Activated naive CD8-positive, alpha-beta T cell treated with anti-CD3 and anti-CD28 coated beads, Interleukin-2, amount 50 U/mL, for 24 hours (primary cell): ENCODE data around the gene RGMA.
A peak's percentile ranks its signal among the peaks of the same experiment; 100 is the strongest.
"Not testable (repeated sequence)": the region's sequence is repeated elsewhere in the genome, so short reads cannot be mapped to it uniquely, and the experiment has no call there.

Experiments
- ATAC-seq: fragments of 150-1000 bp; cut with Tn5 transposase; one replicate; pipeline ENCODE4 v1.10.0; 2021
- DNase-seq: peaks from one replicate; pipeline ENCODE4 v3.0.0; 2021
- H3K27ac Mint-ChIP-seq: one replicate; pipeline ENCODE4 v1.8.0; 2021; ENCODE audit warnings: mild to moderate bottlenecking, mixed read lengths
- H3K27me3 Mint-ChIP-seq: one replicate; pipeline ENCODE4 v1.8.0; 2021; ENCODE audit warnings: mixed read lengths
- H3K36me3 Mint-ChIP-seq: one replicate; pipeline ENCODE4 v1.8.0; 2021; ENCODE audit warnings: low read depth, mixed read lengths
- H3K4me1 Mint-ChIP-seq: one replicate; pipeline ENCODE4 v1.8.0; 2021; ENCODE audit warnings: mixed read lengths
- H3K4me3 Mint-ChIP-seq: one replicate; pipeline ENCODE4 v1.8.0; 2021; ENCODE audit warnings: mild to moderate bottlenecking, moderate library complexity, mixed read lengths
- H3K9me3 Mint-ChIP-seq: one replicate; pipeline ENCODE4 v1.8.0; 2021; ENCODE audit warnings: mixed read lengths

RGMA gene

DNA sequence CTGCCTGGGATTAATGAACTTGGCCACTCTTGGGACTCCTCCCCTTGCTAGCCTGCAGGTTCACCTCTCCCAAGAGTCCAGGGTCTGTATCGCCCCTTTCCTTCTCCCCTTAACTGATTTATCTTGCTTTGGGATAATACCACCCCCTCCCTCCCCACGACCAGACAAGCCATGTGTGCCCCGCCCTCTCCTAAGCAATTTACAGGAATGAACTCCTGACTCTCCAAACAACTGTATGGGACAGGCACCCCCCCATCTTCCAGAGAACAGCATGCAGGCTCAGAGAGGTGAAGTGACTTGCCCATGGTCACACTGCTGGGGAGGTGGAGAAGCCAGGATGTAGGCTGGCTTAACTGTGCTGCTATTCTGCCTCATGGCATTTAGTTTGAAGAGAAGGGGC, 46.8 kb downstream of the RGMA start:
- peaks cover 8% of the 10 kb centered on the region for H3K9me3 Mint-ChIP-seq
- no peak for ATAC-seq
- H3K27me3 Mint-ChIP-seq: no peaks in the 10 kb centered on the region
- peaks cover 2% of the 10 kb centered on the region for H3K4me1 Mint-ChIP-seq
- no peak for DNase-seq
- no peak overlapping the region for H3K27ac Mint-ChIP-seq
- no peak overlapping the region for H3K4me3 Mint-ChIP-seq
- no peaks in the 10 kb centered on the region for H3K36me3 Mint-ChIP-seq

GRCh38 chr15:93041159-93041547, 47.9 kb downstream of the RGMA start:
- Mint-ChIP-seq H3K9me3 (peaks cover 4% of the 10 kb centered on the region), H3K36me3 (no peaks in the 10 kb centered on the region), H3K27ac (no peak overlapping the region), H3K4me3 (no peak overlapping the region), H3K4me1 (peaks cover 2% of the 10 kb centered on the region), H3K27me3 (no peaks in the 10 kb centered on the region)
- DNase-seq: no peak
- ATAC-seq: no peak

GRCh38 chr15:93040288-93041158, 48.5 kb downstream of the RGMA start:
- Mint-ChIP-seq H3K4me1 (peaks cover 7% of the 10 kb centered on the region), H3K27ac (no peak overlapping the region), H3K4me3 (no peak overlapping the region), H3K9me3 (no peaks in the 10 kb centered on the region), H3K36me3 (no peaks in the 10 kb centered on the region), H3K27me3 (peaks cover 2% of the 10 kb centered on the region)
- DNase-seq (no peak), ATAC-seq (no peak)

- not testable (repeated sequence) for ATAC-seq
Observed at GRCh38 chr15:93039562-93040287, 49.3 kb downstream of the RGMA start.

GRCh38 chr15:93037820-93038705, 50.9 kb downstream of the RGMA start:
- no peak overlapping the region for H3K27ac Mint-ChIP-seq
- no peak for ATAC-seq

More at GRCh38 chr15:93039562-93040287, 49.3 kb downstream of the RGMA start:
- H3K27ac Mint-ChIP-seq, H3K4me1 Mint-ChIP-seq, H3K9me3 Mint-ChIP-seq, H3K36me3 Mint-ChIP-seq, H3K4me3 Mint-ChIP-seq, DNase-seq, H3K27me3 Mint-ChIP-seq: not testable (repeated sequence)

GRCh38 chr15:93036951-93037819, 51.8 kb downstream of the RGMA start:
- H3K4me1 Mint-ChIP-seq: peaks cover 7% of the 10 kb centered on the region
- H3K9me3 Mint-ChIP-seq: no peaks in the 10 kb centered on the region
- peaks cover 2% of the 10 kb centered on the region for H3K27me3 Mint-ChIP-seq
- H3K36me3 Mint-ChIP-seq: no peaks in the 10 kb centered on the region
- DNase-seq (no peak), ATAC-seq (no peak)
- no peak overlapping the region for H3K27ac Mint-ChIP-seq
- H3K4me3 Mint-ChIP-seq: no peak overlapping the region

More at GRCh38 chr15:93037820-93038705, 50.9 kb downstream of the RGMA start:
- H3K4me1 Mint-ChIP-seq: peaks cover 7% of the 10 kb centered on the region
- no peak for DNase-seq
- H3K27me3 Mint-ChIP-seq: peaks cover 2% of the 10 kb centered on the region
- H3K36me3 Mint-ChIP-seq: no peaks in the 10 kb centered on the region
- no peak overlapping the region for H3K4me3 Mint-ChIP-seq
- H3K9me3 Mint-ChIP-seq: no peaks in the 10 kb centered on the region

- ATAC-seq: peak; percentile 77
- no peaks in the 10 kb centered on the region for H3K36me3 Mint-ChIP-seq
- H3K27ac Mint-ChIP-seq: no peak overlapping the region
- H3K4me1 Mint-ChIP-seq: peaks cover 7% of the 10 kb centered on the region
- peaks cover 2% of the 10 kb centered on the region for H3K27me3 Mint-ChIP-seq
- peak overlapping the region; percentile 19 for H3K4me3 Mint-ChIP-seq
- H3K9me3 Mint-ChIP-seq: no peaks in the 10 kb centered on the region
- peak; percentile 41 for DNase-seq
Observed at GRCh38 chr15:93035953-93036810, 52.8 kb downstream of the RGMA start.

DNA sequence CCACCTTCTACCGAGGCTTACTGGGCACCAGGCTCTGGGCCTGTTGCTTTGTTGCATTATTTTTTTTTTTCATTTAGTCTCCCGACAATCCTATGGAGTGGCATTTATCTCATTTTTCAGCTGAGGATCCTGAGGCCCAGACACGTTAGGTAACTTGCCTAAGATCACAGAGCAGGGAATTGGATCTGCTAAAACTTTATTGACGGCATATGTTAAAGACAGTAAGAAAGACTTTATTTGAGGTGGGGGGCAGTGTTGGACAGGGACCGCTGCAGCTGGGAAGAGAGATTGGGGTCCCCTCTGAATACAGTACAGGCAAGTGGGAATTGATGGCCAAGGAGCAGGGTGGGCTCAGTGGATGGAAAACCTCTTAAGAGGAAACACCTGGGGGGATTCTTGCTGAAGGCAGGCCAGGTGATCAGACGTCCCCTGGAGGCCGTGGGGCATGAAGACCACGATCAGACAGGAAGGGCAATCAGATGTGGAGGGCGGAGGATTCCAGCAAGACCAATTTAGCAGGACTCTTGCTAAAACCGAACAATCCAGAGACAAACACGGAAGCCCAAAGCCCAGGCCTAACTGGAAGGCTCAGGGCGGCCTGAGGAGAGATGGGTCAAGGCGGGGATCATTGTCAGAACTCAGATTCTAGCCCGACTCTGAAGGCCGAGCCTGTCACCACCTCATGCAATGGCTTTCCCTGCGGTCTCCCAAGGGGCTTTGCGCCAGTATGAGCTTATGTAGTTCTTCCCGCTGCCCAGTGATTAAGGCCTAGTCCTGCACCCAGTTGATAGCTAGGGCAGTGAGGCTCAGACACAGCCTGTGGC, 53.7 kb downstream of the RGMA start:
- DNase-seq (no peak), ATAC-seq (no peak)
- H3K4me3 Mint-ChIP-seq: no peak overlapping the region
- peaks cover 2% of the 10 kb centered on the region for H3K27me3 Mint-ChIP-seq
- H3K9me3 Mint-ChIP-seq: no peaks in the 10 kb centered on the region
- H3K27ac Mint-ChIP-seq: no peak overlapping the region
- peaks cover 11% of the 10 kb centered on the region for H3K4me1 Mint-ChIP-seq
- H3K36me3 Mint-ChIP-seq: no peaks in the 10 kb centered on the region

DNA sequence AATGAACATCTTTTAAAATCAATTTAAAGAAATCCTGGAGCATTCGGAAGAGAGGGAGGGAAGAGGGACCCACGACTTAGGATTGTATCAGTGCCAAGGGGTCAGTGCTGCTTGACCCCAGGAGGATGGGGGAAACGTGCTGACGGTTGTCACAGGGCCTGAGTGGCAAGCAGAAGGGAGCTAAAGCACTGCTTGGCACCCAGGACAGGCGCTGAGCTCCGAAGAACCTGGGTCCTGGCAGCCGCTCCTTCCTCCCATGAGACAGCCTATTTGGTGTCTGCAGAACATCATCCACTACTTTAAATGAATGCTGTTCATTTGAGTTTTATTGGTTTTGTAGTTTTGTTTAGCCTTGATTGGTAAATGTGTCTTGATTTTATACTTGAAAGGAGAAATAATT, 54.5 kb downstream of the RGMA start:
- no peak overlapping the region for H3K27ac Mint-ChIP-seq
- H3K9me3 Mint-ChIP-seq: no peaks in the 10 kb centered on the region
- no peak for DNase-seq
- no peak overlapping the region for H3K4me3 Mint-ChIP-seq
- H3K27me3 Mint-ChIP-seq: peaks cover 2% of the 10 kb centered on the region
- H3K4me1 Mint-ChIP-seq: peaks cover 16% of the 10 kb centered on the region
- no peak for ATAC-seq
- H3K36me3 Mint-ChIP-seq: no peaks in the 10 kb centered on the region

- H3K9me3 Mint-ChIP-seq: no peaks in the 10 kb centered on the region
- H3K4me1 Mint-ChIP-seq: peaks cover 24% of the 10 kb centered on the region
- H3K27ac Mint-ChIP-seq: no peak overlapping the region
- DNase-seq (no peak), ATAC-seq (no peak)
- H3K27me3 Mint-ChIP-seq: peaks cover 2% of the 10 kb centered on the region
- no peak overlapping the region for H3K4me3 Mint-ChIP-seq
- no peaks in the 10 kb centered on the region for H3K36me3 Mint-ChIP-seq
Observed at GRCh38 chr15:93033434-93034045, 55.5 kb downstream of the RGMA start.

DNA sequence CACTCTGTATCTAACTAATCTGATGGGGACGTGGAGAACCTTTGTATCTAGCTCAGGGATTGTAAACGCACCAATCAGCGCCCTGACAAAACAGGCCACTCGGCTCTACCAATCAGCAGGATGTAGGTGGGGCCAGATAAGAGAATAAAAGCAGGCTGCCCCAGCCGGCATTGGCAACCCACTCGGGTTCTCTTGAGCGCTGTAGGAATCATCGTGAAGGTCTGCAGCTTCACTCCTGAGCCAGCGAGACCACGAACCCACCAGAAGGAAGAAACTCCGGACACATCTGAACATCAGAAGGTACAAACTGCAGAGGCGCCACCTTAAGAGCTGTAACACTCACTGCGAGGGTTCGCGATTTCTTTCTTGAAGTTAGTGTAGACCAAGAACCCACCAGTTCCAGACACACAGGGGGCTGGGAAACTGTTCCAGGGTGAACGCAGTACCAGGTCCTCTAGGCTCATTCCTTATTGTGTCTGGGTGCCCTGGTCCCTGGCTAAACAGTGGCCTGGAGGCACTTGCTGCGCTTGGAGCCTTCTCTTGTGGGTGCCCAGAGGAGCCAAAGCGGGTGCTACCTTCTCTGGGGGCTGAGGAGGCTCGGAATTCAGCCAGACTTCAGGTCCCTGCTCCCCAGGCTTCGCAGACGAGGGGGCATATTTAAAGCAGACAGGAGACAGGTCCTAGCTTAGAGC, 56.4 kb downstream of the RGMA start:
- H3K27ac Mint-ChIP-seq, H3K4me3 Mint-ChIP-seq, H3K27me3 Mint-ChIP-seq, DNase-seq, H3K9me3 Mint-ChIP-seq, ATAC-seq, H3K36me3 Mint-ChIP-seq: not testable (repeated sequence)
- H3K4me1 Mint-ChIP-seq: peaks cover 32% of the 10 kb centered on the region
